Activated CD8-positive, alpha-beta memory T cell treated with anti-CD3 and anti-CD28 coated beads for 24 hours (primary cell): ENCODE results near the gene GRIA3.
"Not testable (repeated sequence)": the region's sequence is repeated elsewhere in the genome, so short reads cannot be mapped to it uniquely, and the experiment has no call there.

Experiments
- DNase-seq: peaks from one replicate; pipeline ENCODE4 v3.0.0-alpha.2; 2020

Gene GRIA3

GRCh38 chrX:123277347-123277746 lies 93.3 kb downstream of the GRIA3 start:
- DNase-seq: no peak

- no peak for DNase-seq
Observed at GRCh38 chrX:123277821-123278220, 93.7 kb downstream of the GRIA3 start.

GRCh38 chrX:123282241-123282640 lies 98.2 kb downstream of the GRIA3 start:
- DNase-seq: no peak

- not testable (repeated sequence) for DNase-seq
Observed at GRCh38 chrX:123283407-123283806, 99.3 kb downstream of the GRIA3 start.

- no peak for DNase-seq
Observed at GRCh38 chrX:123291623-123292022, 107.5 kb downstream of the GRIA3 start.

- no peak for DNase-seq
Observed at GRCh38 chrX:123298026-123298425, 113.9 kb downstream of the GRIA3 start.

GRCh38 chrX:123303429-123303828 lies 119.4 kb downstream of the GRIA3 start:
- DNase-seq: no peak

- no peak for DNase-seq
Observed at GRCh38 chrX:123308658-123309057, 124.6 kb downstream of the GRIA3 start.

- no peak for DNase-seq
Observed at GRCh38 chrX:123310112-123310511, 126.0 kb downstream of the GRIA3 start.

- no peak for DNase-seq
Observed at GRCh38 chrX:123311486-123311885, 127.4 kb downstream of the GRIA3 start.

- DNase-seq: no peak
Observed at GRCh38 chrX:123313486-123313885, 129.4 kb downstream of the GRIA3 start.

- DNase-seq: no peak
Observed at GRCh38 chrX:123320622-123321021, 136.5 kb downstream of the GRIA3 start.

- no peak for DNase-seq
Observed at GRCh38 chrX:123322536-123322935, 138.5 kb downstream of the GRIA3 start.

GRCh38 chrX:123324625-123325024 lies 140.5 kb downstream of the GRIA3 start:
- DNase-seq: no peak

GRCh38 chrX:123330229-123330942 lies 146.3 kb downstream of the GRIA3 start:
- no peak for DNase-seq

- DNase-seq: no peak
Observed at GRCh38 chrX:123331349-123331748, 147.3 kb downstream of the GRIA3 start.

- no peak for DNase-seq
Observed at GRCh38 chrX:123331859-123332258, 147.8 kb downstream of the GRIA3 start.

GRCh38 chrX:123336666-123337065 lies 152.6 kb downstream of the GRIA3 start:
- no peak for DNase-seq

- DNase-seq: no peak
Observed at GRCh38 chrX:123337886-123338639, 154.0 kb downstream of the GRIA3 start.

GRCh38 chrX:123339221-123339905 lies 155.3 kb downstream of the GRIA3 start:
- no peak for DNase-seq

GRCh38 chrX:123340696-123341095 lies 156.6 kb downstream of the GRIA3 start:
- no peak for DNase-seq

GRCh38 chrX:123348468-123348867 lies 164.4 kb downstream of the GRIA3 start:
- DNase-seq: no peak

- no peak for DNase-seq
Observed at GRCh38 chrX:123350226-123350625, 166.1 kb downstream of the GRIA3 start.

GRCh38 chrX:123357941-123358340 lies 173.9 kb downstream of the GRIA3 start:
- no peak for DNase-seq
